ENCODE data around the gene NMRK2.
"Not testable (repeated sequence)": the region's sequence is repeated elsewhere in the genome, so short reads cannot be mapped to it uniquely, and the experiment has no call there.

NMRK2 gene, protein sequence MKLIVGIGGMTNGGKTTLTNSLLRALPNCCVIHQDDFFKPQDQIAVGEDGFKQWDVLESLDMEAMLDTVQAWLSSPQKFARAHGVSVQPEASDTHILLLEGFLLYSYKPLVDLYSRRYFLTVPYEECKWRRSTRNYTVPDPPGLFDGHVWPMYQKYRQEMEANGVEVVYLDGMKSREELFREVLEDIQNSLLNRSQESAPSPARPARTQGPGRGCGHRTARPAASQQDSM

GRCh38 chr19:3932931-3933810 lies at the start of gene NMRK2:
NMRK2 (plus strand) TSS chr19:3933069; CDS start chr19:3933672, 603 bp downstream.
- DNase-seq: no peak

DNA sequence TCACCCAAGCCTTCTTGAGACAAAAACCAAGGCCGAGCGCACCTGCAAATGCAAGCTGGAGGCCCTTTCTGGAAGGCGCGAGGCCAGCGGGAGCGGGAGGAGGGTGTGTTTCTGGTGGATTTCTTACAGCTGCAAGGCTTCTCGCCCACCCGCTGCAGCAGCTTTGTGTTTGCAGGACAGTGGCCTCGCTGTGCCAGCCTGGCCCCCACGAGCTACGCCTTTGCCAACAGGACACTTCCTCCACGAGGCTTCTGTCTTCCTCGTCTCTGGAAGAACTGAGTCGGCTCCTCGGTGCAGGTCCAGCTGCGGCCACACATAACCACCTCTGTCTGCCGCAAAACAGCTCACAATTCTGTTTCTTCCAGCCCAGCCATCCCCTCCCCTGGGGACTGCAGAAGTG lies 42.3 kb upstream of the NMRK2 start:
- DNase-seq: no peak

- DNase-seq: no peak
Measured at GRCh38 chr19:3893509-3894179, 39.2 kb upstream of the NMRK2 start.

GRCh38 chr19:3894959-3895358 lies 37.9 kb upstream of the NMRK2 start:
- not testable (repeated sequence) for DNase-seq

GRCh38 chr19:3895788-3896187 lies 37.1 kb upstream of the NMRK2 start:
- DNase-seq: no peak

DNA sequence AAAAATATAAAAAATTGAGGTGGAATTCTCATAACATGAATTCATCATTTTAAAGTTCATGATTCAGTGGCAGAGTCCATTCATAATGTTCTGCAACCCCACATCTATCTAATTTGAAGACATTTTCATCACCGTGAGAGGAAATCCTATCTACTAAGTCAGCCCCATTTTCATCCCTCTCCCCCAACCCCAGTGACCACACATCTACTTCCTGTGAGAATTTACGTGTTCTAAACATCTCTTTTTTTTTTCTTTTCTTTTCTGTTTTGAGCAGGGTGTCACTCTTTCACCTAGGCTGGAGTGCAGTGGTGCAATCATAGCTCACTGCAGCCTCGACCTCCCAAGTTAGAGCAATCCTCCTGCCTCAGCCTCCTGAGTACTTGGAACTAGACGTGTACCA lies 34.9 kb upstream of the NMRK2 start:
- DNase-seq: no peak

GRCh38 chr19:3898426-3898825 lies 34.4 kb upstream of the NMRK2 start:
- DNase-seq: no peak

- DNase-seq: no peak
Measured at GRCh38 chr19:3899531-3900294, 33.2 kb upstream of the NMRK2 start.

DNA sequence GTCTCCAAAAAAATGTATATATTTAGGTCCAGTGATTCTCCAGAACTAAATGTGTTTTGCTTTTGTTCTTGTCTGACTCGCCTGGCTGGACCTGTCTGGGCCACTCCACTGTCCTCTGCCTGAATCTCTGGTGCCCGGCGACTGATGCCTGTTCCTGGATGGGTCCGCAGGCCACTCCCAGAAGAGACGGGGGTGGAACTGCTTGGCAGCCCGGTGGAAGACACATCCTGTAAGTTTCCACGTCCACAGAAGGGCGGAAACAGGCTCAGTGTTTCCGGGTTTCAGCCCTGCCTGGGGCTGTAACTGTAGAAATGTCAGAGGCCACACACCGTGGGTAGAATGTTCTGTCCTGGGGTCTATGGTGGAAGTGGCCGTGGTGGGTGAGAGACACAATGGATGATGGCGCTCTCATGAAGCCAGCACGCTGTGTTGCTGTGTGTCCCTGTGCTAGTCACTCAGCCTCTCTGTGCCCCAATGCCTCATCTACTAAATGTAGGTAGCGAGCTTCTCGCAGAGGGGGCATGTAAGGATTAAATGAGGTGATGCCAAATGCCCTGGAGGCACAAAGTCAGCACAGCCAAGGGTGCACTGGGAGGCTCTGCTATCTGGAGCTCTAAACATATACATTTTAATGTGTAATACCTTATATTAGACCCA lies 30.4 kb upstream of the NMRK2 start:
- DNase-seq: no peak

GRCh38 chr19:3904233-3904632 lies 28.6 kb upstream of the NMRK2 start:
- DNase-seq: no peak

DNA sequence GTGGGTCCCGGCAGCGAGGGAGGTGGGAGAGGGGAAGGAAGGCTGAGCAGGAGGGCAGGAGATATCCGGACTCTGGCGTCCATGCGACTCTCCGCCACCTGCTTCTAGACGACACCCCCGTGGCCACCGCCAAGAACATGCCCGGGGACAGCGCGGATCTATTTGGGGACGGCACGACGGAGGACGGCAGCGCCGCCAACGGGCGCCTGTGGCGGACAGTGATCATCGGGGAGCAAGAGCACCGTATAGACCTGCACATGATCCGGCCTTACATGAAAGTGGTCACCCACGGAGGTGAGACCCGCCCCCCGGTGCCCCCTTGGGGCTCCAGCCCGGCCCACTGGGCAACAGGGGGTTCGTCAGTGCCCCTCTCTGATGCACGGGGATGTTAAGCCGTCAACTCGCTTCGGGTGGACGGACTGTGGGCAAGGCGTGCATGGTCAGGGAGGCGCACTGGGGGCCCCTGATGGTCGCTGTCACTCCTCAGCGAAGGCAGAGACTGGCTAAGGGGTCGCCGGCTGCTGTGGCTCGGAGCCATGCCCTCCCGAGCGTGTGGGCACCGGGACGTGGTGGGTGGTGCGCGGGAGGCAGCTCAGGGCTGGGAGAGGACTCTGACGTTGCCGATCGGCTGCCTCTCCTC lies 25.1 kb upstream of the NMRK2 start:
- DNase-seq: no peak

DNA sequence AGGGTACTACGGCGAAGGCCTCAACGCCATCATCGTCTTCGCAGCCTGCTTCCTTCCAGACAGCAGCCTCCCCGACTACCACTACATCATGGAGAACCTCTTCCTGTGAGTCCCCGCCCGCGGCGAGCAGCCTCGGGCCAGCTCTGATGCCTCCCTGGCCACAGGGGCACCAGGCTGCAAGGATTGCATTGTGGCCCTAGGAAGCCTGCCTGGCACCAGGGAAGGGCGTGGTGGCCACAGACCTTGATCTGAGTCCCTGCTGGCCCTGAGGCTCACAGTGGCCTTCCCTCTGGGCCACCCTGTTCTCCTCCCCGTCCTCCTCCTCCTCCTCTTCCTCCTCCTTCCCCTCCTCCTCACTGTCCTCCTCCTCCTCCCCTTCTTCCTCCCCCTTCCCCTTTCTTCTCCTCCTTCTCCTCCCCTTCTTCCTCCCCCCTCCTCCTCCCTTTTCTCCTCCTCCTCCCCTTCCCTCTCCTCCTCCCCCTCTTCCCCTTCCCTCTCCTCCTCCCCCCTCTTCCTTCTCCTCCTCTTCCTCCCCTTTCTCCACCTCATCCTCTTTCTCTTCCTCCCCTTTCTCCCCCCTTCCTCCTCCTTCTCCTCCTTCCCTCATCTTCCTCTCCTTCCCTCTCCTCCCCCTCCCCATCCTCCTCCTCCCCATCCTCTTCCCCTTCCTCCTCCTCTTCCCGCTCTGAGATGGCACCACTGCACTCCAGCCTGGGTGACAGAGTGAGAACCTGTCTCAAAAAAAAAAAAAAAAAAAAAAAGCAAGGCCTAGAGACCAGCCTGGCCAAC lies 24.4 kb upstream of the NMRK2 start:
- no peak for DNase-seq

DNA sequence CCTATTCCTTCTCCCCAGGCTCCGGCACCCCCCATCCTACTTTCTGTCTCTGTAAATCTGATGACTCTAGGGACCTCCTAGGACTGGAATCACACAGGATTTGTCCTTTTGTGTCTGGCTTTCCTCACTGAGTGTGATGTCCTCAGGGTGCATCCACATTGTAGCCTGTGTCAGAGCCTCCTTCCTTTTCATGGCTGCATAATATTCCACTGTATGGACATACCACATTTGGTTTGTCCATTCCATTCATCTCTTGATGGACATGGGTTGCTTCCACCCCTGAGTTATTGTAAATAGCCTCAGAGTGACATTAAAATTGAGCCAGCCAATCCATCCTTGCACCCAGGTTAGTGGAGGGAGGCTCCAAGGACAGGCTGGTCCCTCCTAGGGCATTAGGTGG lies 22.8 kb upstream of the NMRK2 start:
- DNase-seq: no peak

- no peak for DNase-seq
Measured at GRCh38 chr19:3914199-3914598, 18.7 kb upstream of the NMRK2 start.

DNA sequence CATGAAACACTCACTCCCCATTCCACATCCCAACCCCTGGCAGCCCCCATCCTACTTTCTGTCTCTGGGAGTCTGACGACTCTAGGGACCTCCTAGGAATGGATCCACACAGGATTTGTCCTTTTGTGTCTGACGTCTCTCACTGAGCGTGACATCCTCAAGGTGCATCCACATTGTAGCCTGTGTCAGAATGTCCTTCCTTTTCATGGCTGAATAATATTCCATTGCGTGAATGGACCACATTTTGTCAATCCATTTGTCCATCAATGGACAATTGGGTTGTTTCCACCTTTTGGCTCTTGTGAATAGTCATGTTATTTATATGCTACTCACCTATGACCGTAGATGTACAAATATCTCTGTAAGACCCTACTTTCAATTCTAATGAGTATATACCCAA lies 16.8 kb upstream of the NMRK2 start:
- DNase-seq: no peak

DNA sequence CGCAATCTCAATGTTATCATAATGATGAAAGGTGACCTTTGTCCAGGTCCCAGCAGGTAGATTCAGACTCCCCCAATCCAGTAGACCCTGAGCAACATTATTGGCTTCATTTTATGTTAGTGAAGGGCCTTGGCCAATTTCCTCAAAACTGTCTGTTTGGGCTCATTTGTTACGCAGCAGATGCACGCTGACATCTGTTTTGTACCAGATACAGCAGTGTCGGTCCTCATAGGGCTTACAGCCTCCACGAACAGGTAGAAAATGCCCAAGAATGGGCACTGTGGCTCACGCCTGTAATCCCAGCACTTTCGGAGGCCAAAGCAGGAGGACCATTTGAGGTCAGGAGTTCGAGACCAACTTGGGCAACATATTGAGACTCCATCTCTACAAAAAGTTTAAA lies 13.1 kb upstream of the NMRK2 start:
- no peak for DNase-seq

DNA sequence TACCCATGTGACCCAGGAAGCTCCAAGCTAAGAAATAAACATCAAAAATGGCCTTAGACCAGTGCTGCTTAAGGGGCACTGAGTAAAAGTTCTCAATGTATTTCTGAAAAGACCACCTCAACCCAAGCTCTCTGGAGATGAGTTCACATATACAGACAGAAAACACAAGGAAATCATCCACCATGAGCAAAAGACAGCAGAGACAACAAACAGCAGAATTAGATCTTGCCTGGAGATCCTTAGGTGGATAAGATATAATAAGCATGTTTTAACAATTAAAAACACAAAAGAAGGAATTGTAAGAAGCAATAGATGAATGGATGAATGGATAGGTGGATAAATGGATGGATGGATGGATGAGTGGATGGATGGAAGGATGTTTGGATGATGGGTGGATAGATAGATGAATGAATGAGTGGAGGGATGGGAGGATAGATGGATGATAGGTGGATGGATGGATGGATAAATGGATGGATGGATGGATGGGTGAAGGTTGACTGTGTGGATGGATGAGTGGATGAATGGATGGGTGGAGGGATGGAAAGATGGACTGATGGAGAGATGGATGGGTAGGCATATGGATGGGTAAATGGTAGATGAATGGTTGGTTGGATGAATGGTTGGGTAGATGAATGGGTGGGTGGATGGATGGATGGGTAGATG lies 9.6 kb upstream of the NMRK2 start:
- no peak for DNase-seq

GRCh38 chr19:3923912-3924311 lies 9.0 kb upstream of the NMRK2 start:
- no peak for DNase-seq

- no peak for DNase-seq
Measured at GRCh38 chr19:3931041-3931440, 1.8 kb upstream of the NMRK2 start.

Data from activated T-cell treated with anti-CD3 and anti-CD28 coated beads for 4 hours (primary cell).